UCSD-AML1 (cell line): Measurements from ENCODE around the gene LPP.

ENCODE experiments used
- DNase-seq: peaks from one replicate; lab custom pipeline; 2025; ENCODE audit not compliant: unreplicated experiment; lab: John Stamatoyannopoulos, UW

The LPP gene

DNA sequence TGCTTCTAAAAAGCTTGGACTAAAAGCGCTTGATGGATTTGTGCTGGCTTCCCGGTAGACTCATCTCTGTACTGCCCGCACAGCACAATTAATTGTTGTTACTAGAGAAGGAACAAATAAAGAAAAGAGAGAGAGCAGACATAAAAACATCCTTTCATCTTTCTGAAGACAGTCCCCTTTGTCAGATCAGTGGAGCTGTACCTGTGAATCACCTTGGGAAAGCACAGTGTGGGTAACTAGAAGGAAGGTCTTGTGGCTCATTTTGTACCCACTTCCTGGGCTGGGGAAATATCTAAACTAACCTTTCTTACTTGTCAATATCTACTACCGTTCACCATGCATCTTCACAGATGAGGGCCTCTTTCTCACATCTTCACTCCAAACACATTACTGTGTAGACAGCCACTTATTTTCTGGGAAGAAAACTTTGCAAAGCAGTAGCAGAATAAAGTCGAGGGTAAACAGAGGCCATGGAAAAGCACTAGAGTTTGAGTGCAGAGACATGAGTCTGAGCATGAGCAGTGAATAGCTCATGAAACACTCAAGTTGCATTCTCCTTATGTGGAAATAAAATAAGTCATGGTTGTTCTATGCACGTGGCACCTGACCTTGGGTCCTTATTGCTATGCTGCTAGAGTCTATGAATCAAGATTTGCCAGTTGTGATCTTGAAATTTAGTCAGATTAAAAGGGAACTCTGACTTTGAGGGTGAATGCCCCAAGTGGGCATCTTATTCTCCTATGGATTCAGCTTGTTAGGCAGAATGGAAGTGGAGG lies 169.3 kb downstream of the LPP start:
- no peak for DNase-seq

- no peak for DNase-seq
Observed at GRCh38 chr3:188326111-188326510, 172.2 kb downstream of the LPP start.

DNA sequence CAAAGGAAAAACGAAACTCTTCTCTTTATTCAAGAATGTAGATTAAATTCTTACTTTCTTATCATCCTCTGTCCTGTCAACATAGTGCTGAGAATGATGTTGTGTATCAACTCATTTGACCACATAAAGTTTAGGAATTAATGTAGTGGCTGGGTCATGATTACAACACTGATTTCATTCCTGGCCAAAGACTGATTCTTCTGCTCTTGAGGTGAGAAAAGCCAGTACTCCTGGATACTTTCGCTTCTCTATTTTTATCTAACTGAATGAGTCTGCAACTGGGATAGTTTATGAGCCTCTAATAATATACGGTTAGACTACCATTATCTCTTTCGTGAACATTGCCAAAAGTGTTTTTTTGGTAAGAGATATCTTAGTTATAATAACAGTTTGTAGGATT lies 173.0 kb downstream of the LPP start:
- no peak for DNase-seq

DNA sequence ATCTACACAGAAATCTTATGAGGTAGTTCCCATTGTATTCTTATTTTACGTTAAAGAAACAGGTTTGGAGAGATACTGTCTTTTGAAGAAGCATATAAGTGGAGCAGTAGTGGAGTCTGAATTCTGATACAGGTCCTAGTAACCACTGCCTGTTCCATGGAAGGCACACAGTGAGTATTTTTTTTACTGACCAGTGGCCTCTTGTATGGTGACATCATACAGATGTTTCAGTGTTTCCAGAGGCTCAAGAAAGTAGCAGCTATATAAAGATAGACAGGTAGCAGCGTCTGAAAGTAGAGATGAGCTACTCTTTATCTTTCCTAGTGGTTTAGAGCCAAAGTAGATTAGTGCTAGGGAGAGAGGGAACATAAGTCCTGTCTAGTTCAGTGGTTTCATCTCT lies 173.5 kb downstream of the LPP start:
- no peak for DNase-seq

- no peak for DNase-seq
Observed at GRCh38 chr3:188330138-188330537, 176.2 kb downstream of the LPP start.

- no peak for DNase-seq
Observed at GRCh38 chr3:188331166-188331565, 177.2 kb downstream of the LPP start.

DNA sequence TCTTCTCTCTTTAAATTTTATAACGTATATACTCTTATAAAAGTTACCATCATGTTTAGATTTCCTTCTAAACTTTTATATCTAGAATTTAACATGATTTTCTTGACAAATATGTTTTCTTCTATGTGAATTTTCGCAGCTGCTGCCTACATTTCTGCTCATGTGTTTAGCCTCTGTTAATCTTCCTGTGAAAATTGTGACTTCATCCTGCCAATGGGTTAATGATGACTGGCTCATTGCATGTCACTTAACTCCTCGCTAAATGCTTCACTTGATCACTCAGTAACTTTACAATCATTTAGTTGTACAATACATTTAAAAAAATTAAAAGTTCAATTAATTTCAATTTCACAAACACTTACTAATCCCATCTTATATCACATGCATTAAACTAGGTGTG lies 178.1 kb downstream of the LPP start:
- DNase-seq: no peak

GRCh38 chr3:188335656-188336055 lies 181.7 kb downstream of the LPP start:
- no peak for DNase-seq

DNA sequence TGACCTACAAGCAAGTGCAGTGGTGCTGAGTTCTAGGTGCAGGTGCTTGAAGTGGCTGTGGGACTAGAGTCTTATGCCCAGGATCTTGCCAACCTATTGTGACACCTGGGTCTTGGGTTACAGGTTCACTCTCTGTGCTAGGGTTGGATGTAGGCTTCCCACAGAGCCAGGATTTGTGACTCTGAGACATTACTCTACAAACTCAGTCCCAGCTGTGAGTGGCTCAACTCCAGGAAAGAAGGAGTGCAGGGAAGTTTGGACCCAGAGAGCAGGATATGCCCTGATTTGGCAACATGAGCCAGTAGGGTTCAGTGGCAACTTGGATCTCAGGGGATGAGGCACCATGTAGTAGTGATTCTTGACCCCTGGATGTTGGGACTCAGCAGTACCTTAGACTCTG lies 182.2 kb downstream of the LPP start:
- no peak for DNase-seq

DNA sequence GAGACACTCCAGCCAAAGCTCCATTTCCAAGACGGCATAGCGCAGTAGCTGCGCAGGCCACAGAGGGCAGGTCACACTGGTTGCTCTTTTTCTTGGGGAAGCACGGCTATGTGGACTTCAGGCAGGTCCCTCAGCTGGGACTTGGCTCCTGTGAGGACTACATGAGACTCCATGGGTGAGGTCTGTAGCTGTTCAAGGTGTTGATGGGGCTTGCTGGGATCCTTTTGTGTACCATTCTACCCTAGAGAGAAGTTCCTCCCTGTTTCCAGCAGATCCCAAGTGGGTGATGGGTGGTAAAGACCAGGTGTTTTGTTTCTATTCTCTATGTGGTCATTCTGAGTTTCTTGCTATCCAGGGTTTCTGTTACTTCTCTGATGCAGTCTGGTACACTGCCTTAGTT lies 183.3 kb downstream of the LPP start:
- no peak for DNase-seq

DNA sequence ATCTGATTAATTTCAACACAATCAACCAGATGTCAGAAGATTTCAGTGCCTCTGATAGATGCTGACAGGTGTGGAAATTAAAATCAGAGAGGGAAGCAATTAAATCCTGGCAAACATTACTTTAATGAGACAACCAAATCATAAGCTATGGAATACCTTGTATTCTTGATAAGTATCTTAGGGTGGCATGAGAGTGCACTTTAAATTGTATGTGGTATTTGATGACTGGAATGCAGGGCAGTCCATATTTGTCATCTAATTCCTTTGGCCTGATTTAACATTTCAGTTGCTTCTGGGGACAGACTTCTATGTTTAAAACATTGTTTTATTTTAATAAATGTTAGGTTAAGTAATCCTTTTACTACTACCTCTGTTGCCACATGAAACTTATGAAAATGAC lies 184.1 kb downstream of the LPP start:
- no peak for DNase-seq

GRCh38 chr3:188339410-188340295 lies 185.7 kb downstream of the LPP start:
- DNase-seq: no peak

- DNase-seq: no peak
Observed at GRCh38 chr3:188341501-188341900, 187.5 kb downstream of the LPP start.

DNA sequence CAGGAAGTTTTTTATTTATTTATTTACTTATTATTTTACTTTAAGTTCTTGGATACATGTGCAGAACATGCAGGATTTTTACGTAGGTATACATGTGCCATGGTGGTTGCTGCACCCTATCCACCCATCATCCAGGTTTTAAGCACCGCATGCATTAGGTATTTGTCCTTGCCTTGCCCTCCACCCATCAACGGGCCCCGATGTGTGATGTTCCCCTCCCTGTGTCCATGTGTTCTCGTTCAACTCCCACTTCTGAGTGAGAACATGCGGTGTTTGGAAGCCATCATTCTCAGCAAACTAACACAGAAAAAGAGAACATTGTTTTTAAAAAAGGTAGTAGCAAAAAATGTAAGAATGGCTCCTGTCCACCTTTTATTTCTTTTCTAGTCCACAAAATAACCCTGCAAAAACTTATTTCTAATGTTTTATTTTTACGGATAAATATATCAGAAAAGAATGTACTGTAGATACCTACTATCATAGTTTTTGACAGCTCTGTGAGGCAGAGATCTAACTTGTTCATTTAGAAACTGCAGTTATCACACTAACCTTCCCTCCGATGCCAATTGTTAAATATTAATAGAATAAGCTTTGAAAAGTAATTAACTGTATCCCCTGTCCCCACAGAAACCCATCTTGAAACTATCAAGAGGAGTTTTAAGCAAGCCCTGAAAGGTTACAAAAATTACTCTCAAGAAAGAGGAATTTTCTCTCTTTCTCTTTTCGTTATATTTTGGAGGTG lies 189.2 kb downstream of the LPP start:
- DNase-seq: no peak

DNA sequence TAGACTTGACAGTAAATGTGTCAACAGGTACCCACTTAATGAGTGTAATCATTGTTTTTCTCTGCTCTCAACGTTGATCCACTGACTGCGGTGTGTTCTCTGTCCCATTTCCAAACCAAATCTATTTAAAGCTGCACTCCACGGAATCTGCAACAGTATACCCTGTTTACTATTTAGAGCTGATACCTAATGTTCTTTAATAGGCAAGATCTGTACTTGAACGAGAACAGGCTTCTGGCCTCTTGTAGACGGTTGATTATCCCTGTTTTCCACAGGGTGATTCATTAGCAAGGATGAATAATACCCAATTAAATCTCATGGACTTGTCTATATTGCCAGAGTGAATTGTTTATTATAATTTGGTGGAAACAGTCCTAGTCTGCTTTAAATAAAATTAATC lies 189.9 kb downstream of the LPP start:
- DNase-seq: no peak

DNA sequence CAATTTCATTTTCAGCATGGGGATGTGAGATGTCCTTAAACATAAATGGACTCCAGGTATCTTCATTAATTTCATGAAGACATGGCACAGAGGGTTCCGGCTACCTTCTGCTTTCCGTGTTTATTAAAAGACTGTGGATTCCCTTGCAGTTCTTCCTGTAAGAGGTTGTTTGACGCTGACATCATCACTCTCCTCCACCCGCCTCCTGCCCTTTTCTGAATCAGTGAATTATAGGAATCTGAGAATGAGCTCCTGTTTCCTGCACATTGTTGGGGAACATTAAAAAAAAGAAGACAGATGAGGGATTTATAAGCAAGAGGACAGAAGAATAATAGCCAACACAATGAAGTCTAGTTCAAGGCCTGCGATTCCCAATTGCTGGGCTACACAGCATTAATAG lies 191.3 kb downstream of the LPP start:
- DNase-seq: no peak

DNA sequence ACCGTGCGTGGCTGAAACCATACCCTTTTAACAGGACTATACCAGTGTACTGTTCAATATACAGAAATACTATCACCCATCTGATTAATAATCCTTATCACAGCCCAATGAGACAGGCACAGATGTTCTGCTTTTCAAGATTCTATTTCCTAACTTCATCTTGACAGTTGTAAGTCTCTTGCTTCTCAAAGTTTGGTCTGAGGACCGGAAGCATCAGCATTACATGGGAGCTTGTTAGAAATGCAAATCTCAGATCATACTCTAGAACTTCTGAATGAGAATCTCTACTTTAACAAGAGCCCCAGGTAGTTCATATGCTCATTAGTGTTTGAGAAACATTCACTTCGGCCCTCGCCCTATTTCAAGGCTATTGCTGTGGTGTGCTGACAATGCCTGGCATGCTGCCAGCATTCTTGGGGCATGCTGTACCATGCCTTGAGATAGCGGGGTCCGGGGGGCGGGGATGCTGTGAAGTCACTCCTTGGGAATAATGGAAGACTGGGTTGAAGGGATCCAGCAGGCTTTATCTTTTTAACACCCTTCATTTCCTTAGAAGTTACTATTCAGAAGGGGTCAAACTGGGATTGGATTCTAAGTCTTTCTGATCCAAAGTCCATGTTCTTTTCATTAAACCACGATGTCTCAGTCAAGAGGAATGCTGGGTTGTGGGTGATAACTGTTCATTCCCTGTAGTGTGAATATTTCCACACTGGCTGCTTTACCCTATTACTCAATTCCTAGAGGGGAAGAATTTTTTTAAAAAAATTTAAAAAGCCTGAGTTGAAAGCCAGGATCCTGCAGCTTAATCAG lies 194.7 kb downstream of the LPP start:
- DNase-seq: no peak

DNA sequence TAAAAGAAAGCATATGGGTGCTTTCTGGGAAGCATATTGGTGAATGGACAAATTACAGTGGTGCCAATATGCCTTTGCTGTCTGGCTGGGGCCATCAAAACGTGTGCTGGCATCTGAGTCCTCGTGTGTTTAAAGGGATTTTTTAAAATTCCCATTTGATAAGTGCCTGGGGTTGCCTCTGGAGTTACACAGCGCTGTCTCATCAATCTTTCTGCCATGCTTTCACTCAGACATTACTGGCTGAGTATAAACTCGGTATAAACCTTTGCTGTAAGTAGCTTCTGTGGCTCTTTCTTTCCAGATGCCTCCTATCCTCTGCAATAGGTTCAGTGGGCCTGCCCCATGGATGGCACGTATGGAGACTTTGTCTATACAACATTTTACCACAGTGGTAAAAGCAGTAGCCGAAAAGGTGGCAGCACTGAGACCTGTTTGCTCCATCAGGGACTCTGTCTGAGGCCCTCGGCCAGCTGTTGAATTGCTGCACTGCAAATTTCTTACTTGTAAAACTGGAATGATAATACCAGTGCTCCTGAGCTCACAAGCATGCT lies 195.5 kb downstream of the LPP start:
- DNase-seq: no peak

DNA sequence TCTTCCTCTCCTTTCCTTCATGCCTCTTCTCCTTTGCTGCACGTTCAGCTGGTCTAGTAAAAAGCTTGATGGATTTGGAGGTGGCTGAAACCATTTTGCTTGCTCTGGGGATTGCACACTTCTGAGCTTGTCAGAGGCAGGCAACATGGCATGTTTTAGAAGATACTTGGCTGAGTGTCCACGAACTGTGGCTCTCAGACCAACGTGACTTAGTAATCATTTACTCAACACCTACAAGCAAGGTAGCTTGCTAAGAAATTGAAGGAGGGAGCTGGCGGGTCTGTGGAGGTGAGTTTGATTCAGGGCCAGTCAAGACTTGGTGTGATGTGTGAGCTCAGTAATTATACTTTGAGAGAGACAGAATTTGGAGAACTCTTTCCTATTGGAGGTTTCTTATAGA lies 196.0 kb downstream of the LPP start:
- DNase-seq: no peak

- no peak for DNase-seq
Observed at GRCh38 chr3:188350961-188351360, 197.0 kb downstream of the LPP start.

DNA sequence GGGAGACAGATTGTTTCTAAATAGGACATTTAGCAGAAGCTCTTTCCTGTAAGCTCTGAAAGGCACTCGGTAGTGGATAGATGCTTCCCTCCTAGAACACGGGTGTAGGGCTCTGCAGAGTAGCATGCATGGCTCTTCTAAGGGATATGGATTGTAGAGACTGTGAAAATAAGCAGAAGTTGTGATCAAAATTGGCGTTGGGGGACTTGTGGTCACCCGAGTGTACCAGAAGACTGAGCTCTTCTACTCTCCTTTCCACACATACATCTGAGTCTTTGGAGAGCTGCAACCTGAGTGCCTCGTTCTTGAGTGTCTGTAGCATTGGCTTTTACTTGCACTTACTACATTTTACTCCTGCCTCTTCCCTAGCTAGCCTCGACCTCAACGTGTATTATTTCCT lies 197.7 kb downstream of the LPP start:
- DNase-seq: no peak
